Measurements from ENCODE around the gene SLC22A4.

Gene SLC22A4

DNA sequence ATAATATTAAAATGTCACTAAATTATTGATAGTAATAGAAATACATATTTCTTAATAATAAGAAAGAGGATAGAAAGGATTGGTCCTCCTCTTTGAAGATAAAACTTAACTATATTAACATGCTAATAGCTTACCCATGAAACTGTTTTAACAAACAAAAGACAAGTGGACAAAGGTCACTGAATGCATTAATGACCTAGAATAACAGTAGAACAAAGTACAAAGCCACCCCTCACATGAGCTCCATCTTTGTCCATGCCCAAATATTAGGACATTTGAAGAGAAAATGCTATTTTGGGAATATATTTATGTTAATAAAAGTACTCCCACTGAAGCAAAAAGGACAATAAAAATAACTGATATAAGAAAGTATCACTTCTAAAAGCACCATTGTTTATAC, 41.2 kb downstream of the SLC22A4 start:
- TF ChIP-seq, protein P1, sequence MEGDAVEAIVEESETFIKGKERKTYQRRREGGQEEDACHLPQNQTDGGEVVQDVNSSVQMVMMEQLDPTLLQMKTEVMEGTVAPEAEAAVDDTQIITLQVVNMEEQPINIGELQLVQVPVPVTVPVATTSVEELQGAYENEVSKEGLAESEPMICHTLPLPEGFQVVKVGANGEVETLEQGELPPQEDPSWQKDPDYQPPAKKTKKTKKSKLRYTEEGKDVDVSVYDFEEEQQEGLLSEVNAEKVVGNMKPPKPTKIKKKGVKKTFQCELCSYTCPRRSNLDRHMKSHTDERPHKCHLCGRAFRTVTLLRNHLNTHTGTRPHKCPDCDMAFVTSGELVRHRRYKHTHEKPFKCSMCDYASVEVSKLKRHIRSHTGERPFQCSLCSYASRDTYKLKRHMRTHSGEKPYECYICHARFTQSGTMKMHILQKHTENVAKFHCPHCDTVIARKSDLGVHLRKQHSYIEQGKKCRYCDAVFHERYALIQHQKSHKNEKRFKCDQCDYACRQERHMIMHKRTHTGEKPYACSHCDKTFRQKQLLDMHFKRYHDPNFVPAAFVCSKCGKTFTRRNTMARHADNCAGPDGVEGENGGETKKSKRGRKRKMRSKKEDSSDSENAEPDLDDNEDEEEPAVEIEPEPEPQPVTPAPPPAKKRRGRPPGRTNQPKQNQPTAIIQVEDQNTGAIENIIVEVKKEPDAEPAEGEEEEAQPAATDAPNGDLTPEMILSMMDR (IDR thresholded peaks at IDR 0.05) = no peak
- H3K36me3 ChIP-seq = peaks cover 11 to 16% (median 16%) of the 10 kb centered on the region in 3 donors
- intact Hi-C loops (cut with DNase I; ENCODE audit: low total_unique reads) = no loop called here
- H3K4me1 ChIP-seq = no peaks in the 10 kb centered on the region
- DNase-seq = no peak
- no peaks in the 10 kb centered on the region for H3K9me3 ChIP-seq
- H3K27me3 ChIP-seq = no peaks in the 10 kb centered on the region
- H3K27ac ChIP-seq = no peak overlapping the region
- no peak overlapping the region for H3K4me3 ChIP-seq

DNA sequence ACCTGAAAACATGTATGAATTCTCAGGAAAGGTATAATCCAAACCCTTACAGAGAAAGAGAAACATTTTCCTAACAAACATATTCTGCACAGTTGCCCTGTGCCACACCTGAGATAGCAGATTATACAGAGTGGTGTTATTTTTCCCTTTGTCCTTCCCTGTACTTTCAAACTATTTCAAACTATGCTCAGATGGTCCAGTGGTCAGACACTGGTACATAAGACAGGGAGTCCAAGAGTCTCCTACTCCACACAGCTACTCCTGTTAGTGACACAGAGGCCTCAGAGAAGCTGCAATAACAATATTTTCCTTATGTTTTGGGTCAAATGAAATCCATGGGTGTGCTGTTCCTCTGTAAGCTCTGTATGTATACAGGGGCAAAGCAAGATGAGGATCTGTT, 45.3 kb downstream of the SLC22A4 start:
- Histone ChIP-seq H3K4me3 (no peak overlapping the region), H3K4me1 (no peaks in the 10 kb centered on the region), H3K9me3 (no peaks in the 10 kb centered on the region), H3K36me3 (peaks cover 0 to 3% (median 0%) of the 10 kb centered on the region in 3 donors), H3K27me3 (no peaks in the 10 kb centered on the region), H3K27ac (no peak overlapping the region)
- TF ChIP-seq, protein P1 (IDR thresholded peaks at IDR 0.05) = no peak
- no peak for DNase-seq
- intact Hi-C loops (cut with DNase I; ENCODE audit: low total_unique reads) = no loop called here

DNA sequence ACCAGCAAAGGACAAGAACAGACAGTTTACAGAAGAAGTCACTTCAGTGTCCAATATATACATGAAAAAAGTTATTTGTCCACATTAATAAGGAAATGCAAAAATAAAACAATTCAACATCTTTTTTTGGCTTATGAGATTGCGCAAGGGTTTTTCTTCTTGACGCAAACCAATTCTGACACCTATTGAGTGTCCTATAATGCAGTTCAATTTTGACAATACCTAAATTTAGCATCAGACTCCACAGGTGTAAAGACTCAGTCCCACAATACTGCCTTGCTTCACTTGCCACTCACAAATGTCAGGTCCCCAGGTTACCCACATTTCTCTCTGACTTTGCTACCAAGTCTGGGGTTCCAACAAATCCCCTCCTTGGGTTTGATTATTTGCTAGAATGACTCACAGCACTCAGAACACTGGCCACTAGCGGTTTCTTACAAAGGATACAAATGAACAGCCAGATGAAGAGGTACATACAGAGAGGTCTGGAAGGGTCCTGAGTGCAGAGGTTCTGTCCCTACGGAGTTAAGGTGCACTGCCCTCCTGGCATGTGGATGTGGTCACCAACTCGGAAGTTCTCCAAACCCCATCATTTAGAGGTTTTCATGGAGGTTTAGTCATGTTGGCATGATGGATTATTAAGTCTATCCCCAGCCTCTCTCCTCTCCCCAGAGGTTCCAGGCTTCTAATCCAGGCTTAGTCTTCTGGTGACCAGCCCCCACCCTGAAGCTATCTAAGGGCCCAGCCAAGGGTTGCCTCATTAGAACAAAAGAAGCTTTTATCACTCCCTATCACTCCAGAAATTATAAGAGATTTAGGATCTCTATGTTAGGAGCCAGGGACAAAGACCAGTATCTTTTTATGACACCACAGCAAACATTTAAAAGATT, 48.3 kb downstream of the SLC22A4 start:
- no peak for DNase-seq
- Histone ChIP-seq H3K36me3 (peaks cover 0 to 3% (median 0%) of the 10 kb centered on the region in 3 donors), H3K4me1 (no peaks in the 10 kb centered on the region), H3K27ac (no peak overlapping the region), H3K4me3 (no peak overlapping the region), H3K27me3 (no peaks in the 10 kb centered on the region), H3K9me3 (no peaks in the 10 kb centered on the region)
- intact Hi-C loops (cut with DNase I; ENCODE audit: low total_unique reads) = no loop called here
- TF ChIP-seq, protein P1 (IDR thresholded peaks at IDR 0.05) = no peak

DNA sequence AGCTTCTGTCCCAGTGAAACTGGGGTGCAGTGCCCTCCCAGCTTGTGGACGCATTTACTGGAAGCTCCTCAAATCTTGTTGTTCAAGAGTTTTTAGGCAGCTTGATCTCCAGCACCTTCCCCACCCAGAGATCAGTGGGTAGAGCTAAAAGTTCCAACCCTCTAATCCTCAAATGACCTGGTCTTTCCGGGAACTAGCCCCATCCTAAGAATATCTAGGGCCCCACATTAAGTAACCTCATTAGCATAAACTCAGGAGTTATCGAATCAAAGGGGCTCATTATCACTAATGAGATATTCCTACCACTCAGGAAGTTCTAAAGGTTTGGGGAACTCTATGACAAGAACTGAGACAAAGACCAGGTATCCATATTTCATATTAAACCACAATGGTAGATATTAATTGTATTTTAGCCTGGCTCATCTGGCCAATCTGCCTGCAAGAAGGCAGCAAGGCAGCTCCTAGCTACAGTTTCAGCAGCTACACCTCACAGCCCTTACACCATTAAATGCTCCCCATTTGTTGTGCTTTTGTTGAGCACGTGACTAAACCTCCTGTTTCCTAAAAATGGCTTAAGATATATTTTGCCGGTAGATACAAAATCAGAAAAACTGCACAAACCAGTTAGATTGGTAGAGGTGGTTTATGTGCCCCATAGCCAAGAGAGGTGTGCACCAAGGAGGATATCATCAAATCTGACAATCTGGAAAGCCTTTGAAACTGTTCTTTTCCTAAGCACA, 50.8 kb downstream of the SLC22A4 start:
- intact Hi-C loops (cut with DNase I; ENCODE audit: low total_unique reads) = no loop called here
- TF ChIP-seq, protein P1 (IDR thresholded peaks at IDR 0.05) = no peak
- H3K9me3 ChIP-seq = peaks cover 0 to 4% (median 0%) of the 10 kb centered on the region in 3 donors
- no peak overlapping the region for H3K4me3 ChIP-seq
- H3K36me3 ChIP-seq = peaks cover 9 to 17% (median 15%) of the 10 kb centered on the region in 3 donors
- no peaks in the 10 kb centered on the region for H3K4me1 ChIP-seq
- no peaks in the 10 kb centered on the region for H3K27me3 ChIP-seq
- DNase-seq = no peak
- no peak overlapping the region for H3K27ac ChIP-seq

DNA sequence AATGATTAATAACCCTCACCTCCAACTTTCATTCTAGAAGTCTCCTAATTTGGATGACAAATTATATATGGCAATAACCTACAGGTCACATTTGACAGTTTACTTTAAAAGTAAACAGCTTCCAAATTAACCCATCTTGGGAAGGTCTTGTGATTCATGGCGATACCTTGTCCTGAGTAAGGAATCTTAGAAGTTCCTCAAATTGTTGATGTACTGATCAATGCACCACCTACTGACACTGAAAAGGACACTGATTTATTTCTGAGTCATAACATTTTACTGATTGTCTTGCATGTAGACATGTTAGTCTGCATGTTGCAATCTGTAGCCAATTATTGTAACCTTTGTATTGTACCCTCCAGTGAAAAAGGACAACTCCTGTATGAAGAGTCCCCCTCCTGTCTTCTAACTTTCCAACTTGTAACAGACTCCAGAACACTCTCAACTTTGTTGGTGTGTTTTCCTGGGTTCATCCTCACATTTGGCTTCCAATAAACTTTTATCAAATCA, 59.3 kb downstream of the SLC22A4 start:
- Histone ChIP-seq H3K27me3 (no peaks in the 10 kb centered on the region), H3K9me3 (peaks cover 0 to 4% (median 0%) of the 10 kb centered on the region in 3 donors), H3K36me3 (peaks cover 12 to 16% (median 14%) of the 10 kb centered on the region in 3 donors), H3K27ac (no peak overlapping the region), H3K4me1 (no peaks in the 10 kb centered on the region), H3K4me3 (no peak overlapping the region)
- TF ChIP-seq, protein P1 (IDR thresholded peaks at IDR 0.05) = no peak
- no peak for DNase-seq
- intact Hi-C loops (cut with DNase I; ENCODE audit: low total_unique reads) = loop anchor here (10.0 kb wide), 1 partner anchor 49 kb away; no protein-coding TSS in a partner anchor

All from tibial artery (tissue), 4 donors.